Stimulated activated CD8-positive, alpha-beta memory T cell treated with anti-CD3 and anti-CD28 coated beads, Interleukin-7, amount 100 ng/mL, for 24 hours (primary cell): Measurements from ENCODE around the gene EPHA8.

ENCODE experiments used
- DNase-seq: peaks from one replicate; pipeline ENCODE4 v3.0.0-alpha.2; 2020; ENCODE audit warnings: low read depth

EPHA8 gene

GRCh38 chr1:22562584-22563583 is at the start of gene EPHA8:
TSS of gene EPHA8 (plus strand) at chr1:22563489. CDS start at chr1:22563636, 147 bp downstream.
- DNase-seq = no peak

DNA sequence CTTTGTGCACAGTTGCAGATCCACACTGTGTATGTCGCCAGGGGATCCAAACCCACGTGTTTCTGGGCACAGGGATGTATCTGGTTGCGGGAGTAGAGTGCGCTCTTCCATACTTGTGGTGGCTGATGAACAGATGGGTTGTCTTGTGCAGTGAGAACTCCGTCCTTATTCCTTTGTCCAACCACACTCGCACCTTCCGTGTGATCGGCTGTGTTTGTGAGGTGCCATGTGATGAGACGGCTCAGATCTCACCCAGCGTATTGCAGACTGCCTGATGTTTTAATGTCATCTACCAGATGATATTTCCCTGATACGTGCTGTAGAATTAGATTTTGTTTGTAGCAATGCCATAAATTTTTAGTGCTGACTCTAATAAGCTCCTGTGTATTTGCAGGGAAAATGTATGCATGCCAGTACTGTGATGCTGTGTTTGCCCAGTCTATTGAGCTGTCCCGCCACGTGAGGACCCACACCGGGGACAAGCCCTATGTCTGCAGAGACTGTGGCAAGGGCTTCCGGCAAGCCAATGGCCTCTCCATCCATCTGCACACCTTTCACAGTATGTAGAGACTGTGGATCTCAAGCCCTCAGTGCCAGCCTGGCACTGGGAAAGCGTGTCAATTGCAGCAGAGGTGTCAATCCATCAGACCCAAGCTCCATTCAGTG is 46.2 kb upstream of the EPHA8 start:
- DNase-seq = no peak

DNA sequence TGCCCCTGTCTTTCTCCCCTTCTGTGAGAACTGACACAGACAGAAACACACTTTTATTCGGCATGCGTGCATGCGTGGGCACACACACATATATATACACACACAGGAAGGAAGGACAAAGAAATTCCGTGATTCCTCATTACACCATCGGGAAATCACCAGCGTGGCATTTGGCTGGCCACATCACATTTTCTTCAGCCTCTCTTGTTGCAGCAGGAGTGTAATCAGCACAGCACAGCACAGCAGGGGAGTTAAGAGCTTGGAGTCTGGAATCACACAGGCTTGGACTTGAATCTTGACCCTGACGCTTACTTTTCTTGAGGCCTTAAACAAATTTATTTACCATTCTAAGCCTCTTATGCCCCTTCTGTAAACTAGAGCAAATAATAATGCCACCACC is 45.3 kb upstream of the EPHA8 start:
- no peak for DNase-seq

DNA sequence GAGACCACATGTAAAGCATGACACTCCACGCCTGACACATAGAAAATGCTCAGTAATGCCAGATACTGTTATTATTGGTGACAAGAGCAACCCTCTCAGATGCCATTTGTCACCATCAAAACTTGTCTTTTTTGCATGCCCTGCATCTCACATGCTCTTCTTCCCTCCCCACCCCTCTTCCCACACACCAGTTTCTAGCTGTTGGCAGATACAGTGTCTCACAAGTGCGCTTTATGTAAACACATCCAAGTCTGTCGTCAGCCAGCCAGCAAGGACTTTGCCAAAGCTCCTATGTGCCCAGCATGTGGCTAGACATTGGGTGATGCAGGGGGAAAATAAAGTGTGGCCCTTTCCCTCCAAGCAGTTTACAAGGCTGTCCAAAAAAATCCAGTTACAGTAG is 44.9 kb upstream of the EPHA8 start:
- no peak for DNase-seq

- no peak for DNase-seq
Observed at GRCh38 chr1:22520871-22521270, 42.4 kb upstream of the EPHA8 start.

DNA sequence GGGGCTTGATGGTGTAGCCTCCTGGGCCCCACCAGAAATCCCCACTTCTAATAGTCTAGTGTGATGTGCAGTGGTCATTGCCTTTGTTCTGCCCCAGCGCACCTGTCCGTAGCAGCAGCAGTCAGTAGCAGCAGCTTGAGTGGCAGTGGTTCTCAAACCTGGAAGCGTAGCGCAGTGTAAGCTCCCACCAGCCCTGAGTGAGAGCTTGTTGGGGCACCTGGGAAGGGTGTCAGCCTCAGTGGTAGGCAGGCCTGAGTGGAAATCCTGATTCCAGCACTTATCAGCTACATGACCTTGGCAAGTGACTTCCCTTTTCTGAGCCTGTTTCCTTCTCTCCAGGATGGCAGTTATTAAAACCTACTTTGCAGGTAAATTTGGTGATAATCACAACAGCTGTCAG is 41.6 kb upstream of the EPHA8 start:
- no peak for DNase-seq

- no peak for DNase-seq
Observed at GRCh38 chr1:22522221-22522743, 41.0 kb upstream of the EPHA8 start.

DNA sequence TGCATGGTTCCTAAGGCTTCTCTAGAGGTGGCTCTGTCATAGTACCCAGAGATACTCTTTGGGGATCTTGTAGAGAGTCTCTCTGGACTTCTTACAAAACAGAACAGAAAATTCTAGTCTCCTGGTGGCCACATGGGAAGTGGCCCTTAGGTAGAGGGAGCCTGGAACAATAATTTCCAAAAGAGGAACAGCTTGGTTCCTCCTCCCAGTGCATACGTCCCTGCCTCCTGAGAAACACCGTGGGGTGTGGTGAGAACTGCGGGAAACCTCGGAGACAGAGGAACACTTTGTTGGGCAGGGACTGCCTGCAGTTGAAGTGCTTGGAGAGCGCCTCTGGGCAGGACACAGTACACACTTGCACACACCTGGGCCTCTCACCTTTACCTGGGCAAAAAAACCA is 38.8 kb upstream of the EPHA8 start:
- no peak for DNase-seq

DNA sequence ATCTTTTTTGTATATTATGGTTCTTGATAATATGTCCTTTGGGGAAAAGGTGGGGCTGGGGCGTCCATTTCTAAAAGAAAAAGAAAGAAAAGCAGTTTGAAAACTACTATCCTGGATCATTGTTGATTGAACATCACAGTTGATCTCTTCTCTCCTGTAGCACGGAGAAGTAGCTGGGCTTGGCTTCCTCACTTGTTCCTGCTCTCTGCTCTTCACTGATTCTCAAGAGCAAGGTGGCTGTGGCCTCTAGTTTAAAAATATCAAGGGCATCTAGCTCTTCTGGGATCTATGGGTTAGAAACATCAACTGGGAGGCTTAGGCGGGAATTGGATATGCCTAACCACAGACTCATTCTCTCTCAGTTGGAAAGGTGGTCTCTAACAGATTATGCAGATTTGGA is 38.1 kb upstream of the EPHA8 start:
- no peak for DNase-seq

- DNase-seq = no peak
Observed at GRCh38 chr1:22525646-22526045, 37.6 kb upstream of the EPHA8 start.

GRCh38 chr1:22526098-22526497 is 37.2 kb upstream of the EPHA8 start:
- DNase-seq = no peak

DNA sequence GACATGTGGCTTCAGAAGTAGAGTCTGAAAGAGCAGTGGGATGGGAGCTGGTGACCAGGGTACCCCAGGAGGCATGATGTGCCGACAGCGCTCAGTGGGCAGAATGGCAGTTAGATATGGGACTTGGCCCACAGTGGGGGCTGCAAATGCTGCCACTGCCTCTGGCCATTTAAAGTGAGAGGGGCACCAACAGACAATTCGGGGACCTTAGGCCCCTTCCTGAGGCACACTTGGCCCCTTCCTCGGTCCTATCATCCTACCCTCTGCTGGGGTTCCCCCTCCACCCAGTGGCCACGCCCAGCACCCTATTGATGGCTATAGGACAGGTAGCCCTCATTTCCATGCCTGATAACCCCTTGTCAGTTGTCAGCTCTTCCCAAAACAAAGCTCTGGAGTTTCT is 36.6 kb upstream of the EPHA8 start:
- no peak for DNase-seq

- no peak for DNase-seq
Observed at GRCh38 chr1:22527122-22527521, 36.2 kb upstream of the EPHA8 start.

- no peak for DNase-seq
Observed at GRCh38 chr1:22527555-22528296, 35.6 kb upstream of the EPHA8 start.

- DNase-seq = no peak
Observed at GRCh38 chr1:22528451-22528850, 34.8 kb upstream of the EPHA8 start.

GRCh38 chr1:22529901-22530621 is 33.2 kb upstream of the EPHA8 start:
- DNase-seq = no peak

DNA sequence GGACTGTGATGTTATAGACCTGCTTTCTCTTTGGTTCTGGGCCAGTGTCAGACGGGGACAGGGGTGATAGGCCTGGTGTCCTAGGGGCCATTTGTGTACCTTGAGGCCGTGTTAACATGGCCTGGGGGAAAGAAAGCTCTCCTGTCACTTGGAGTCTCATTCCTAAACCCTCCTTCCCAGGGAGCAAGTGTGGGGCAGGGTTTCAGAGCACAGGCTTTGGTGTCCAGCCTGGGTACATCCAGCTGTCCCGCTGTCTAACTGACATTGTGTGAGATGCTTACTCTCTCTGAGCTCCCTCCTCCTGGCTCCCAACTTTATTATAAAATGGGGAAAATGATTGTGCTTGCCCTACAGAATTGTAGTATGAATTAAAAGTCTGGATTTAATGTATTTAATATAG is 32.6 kb upstream of the EPHA8 start:
- no peak for DNase-seq

GRCh38 chr1:22531251-22531650 is 32.0 kb upstream of the EPHA8 start:
- no peak for DNase-seq

- DNase-seq = no peak
Observed at GRCh38 chr1:22533244-22533895, 29.9 kb upstream of the EPHA8 start.

DNA sequence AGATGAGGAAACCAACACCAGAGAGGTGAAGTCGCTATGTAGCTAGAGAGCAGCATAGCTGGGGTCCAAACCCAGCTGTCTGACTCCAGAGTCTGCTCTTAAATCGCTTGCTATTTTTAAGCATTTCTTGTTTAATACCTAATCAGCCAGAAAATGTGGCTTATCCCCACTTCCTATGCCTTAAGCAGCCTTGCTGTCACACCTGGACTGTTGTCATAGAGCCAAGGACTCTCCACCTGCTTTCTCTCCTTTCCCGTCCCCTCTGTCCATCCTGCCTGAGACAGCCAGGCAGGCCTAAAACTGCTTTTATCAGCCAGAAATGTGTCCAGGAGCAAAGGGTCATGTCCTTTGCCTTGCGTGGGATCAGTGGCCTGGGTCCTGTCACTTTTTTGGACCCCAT is 28.3 kb upstream of the EPHA8 start:
- no peak for DNase-seq

- no peak for DNase-seq
Observed at GRCh38 chr1:22535399-22535798, 27.9 kb upstream of the EPHA8 start.
